Dedifferentiated amniotic fluid mesenchymal stem cell (primary cell): Measurements from ENCODE around the gene PTPRD.

Experiments used
- DNase-seq: peaks from one replicate; pipeline ENCODE4 v3.0.0-alpha.2; 2016; ENCODE audit errors: extremely low spot score

The PTPRD gene

GRCh38 chr9:9892217-9892616, 720.6 kb downstream of the PTPRD start:
- no peak for DNase-seq

- no peak for DNase-seq
These were observed 731.1 kb downstream of the PTPRD start for GRCh38 chr9:9881692-9882091.

DNA sequence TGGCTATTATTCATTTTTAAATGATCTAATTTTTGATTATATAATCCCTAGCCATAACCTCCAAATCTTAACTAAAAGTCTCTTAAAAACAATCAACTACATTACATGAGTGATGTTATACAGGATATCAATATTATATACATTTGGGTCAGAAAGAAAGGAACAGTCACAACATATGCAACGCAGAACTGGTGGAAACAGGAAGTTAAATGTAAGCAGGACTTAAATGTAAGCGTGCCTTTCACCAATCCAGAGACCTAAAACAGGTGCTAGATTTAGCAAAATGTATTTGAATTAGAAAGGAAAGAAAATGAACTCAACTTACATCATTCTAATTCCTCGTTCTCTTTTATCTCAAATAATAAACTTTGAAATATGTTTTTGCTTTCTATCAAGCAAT, 738.5 kb downstream of the PTPRD start:
- no peak for DNase-seq

- no peak for DNase-seq
These were observed 750.5 kb downstream of the PTPRD start for GRCh38 chr9:9862235-9862810.

- DNase-seq: no peak
These were observed 757.4 kb downstream of the PTPRD start for GRCh38 chr9:9855177-9856078.

GRCh38 chr9:9847750-9848149, 765.1 kb downstream of the PTPRD start:
- no peak for DNase-seq

- no peak for DNase-seq
These were observed 766.2 kb downstream of the PTPRD start for GRCh38 chr9:9846557-9846956.

DNA sequence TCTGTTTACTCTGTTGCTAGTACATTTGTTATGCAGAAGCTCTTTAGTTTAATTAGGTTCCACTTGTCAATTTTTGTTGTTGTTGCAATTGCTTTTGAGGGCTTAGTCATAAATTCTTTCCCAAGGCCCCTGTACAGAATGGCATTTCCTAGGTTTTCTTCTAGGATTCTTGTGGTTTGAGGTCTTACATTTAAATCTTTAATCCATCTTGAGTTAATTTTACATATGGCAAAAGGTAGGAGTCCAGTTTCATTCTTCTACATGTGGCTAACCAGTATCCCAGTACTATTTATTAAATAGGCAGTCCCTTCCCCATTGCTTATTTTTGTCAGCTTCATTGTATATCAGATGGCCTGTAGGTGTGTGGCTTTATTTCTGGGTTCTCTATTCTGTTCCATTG, 792.4 kb downstream of the PTPRD start:
- no peak for DNase-seq

GRCh38 chr9:9819886-9820285, 792.9 kb downstream of the PTPRD start:
- DNase-seq: no peak

- no peak for DNase-seq
These were observed 795.6 kb downstream of the PTPRD start for GRCh38 chr9:9817176-9817575.

- DNase-seq: no peak
These were observed 808.7 kb downstream of the PTPRD start for GRCh38 chr9:9804109-9804508.

- DNase-seq: no peak
These were observed 813.5 kb downstream of the PTPRD start for GRCh38 chr9:9799287-9799686.

DNA sequence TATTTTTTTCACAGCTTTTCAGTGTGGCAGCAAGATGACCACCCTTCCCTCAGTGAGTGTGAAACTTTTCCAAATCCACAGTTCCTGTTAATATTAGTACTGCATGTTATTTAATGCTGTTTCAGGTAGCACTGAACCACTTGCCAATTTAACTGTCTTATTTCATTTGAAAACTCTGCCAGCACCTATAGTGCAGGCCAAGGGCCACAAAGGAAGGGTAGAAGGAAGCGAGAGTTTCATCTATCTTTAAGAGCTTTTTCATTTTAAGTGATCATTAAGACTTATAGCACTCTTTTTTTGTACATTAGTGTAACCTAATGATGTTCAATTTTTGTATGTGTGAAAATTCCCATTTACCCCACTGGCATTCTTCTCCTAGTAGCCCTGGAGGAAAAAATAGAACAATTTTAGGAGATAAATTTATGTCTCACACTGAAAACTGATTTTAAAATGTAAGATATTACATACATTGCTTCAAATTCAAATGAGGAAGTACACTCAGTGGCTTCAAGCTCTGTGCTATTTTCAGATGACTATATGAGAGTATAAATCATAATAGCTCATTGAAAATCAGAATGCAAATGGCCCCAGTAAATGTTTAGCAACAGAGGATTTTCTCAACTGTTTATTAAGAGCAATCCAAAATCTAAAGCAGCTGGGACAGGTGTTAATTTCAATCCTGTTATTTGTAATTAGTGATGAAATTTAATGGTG, 820.5 kb downstream of the PTPRD start:
- DNase-seq: no peak

DNA sequence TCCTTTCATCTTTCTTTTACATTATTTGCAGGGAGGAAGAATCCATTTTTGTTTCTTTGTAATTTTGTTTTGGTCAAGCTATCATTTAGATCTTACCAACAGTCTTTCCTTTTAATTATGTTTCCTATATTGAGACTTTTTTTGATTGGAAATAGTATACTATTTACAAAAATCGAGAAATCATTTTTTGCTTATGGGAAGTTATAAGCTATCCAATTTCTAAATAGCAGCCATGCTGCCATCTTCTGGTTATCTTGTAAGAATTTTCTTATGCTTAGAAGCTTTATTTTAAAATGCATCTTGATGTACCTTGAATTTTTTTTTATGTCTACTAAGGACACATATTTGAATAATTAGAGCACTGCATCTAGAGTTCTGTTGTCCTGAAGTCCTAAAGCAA, 821.2 kb downstream of the PTPRD start:
- no peak for DNase-seq

DNA sequence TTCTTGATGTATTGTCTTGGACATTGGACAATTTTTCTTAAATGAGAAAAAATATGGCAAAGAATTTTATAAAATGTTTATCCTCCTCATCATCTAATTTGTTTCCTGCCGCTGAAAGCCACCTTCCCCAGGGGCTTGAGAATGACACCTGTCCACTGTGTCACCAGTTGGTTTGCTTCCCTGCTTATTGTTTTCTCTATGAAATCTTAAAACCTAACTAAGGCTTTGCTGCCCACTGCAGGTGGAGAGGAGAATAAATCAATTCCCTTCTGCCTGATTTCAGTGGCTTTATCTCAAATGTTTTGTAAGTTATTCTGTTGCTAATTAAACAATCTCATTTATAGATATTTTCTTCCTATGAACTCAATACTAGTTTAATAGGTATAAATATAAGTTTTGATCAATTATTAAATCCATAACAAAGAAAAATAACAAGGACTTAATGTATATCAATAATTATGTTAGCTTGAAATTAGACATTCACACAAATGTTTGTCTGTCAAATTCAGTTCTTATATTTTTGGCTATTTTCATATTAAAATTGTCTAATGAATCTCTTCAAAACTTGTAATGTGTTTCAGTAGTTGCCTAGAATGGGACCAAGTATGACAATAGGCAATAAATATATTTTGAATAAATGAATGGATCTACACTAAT, 822.5 kb downstream of the PTPRD start:
- DNase-seq: no peak

DNA sequence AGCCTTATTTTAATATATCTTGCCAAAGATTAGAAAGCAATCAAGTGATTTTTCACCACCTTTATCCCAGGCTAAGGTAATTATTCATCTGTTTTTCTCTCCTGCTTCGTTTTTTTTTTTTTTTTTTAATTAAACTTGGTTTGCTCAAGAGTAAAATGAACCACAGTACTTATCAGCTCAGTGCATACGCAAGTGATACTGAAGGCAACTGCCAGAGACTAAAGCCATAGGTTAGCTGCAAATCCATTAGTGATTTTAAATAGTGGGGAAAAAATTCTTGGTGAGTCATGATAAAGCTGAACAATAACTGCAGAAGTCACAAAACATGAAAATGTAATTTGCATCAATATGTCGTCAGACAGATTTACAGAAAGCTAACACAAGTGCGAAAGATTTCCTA, 829.1 kb downstream of the PTPRD start:
- DNase-seq: no peak

DNA sequence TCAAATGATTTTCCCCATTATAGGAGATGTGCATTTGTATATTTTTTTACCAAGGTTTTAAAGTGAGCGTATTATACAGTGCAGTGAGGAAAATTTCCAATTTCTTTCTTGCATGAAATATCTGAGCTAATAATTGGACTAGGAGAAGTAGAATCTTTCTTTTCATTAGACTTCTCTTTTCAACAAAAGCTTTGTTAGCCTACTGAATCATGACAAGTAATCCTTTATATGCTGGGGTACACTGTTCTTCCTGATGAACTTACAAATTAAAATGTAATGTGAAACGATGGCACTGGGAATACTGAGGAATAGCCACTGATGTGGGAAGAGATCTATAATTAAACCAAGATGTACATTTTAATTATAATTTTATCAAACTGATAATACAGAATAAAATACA, 829.6 kb downstream of the PTPRD start:
- no peak for DNase-seq

- no peak for DNase-seq
These were observed 834.5 kb downstream of the PTPRD start for GRCh38 chr9:9778293-9778692.

DNA sequence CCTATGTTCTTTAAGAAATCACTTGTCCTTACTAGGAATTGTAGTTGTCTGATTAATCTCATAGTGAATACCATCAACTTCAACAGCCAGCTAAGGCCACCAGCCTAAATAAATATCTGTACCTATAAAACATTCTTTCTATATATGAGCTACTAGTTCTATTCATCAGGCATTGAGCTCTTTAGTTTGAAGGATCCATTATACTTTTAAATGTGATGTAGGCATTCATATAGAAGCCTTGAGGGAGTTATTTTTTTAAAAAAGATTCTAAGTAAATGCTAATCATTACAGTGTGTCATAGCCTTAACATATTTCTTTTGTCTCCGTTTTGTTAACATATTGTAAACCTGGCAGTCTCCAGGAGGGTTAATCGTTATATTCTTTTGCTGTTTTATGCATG, 838.3 kb downstream of the PTPRD start:
- DNase-seq: no peak

DNA sequence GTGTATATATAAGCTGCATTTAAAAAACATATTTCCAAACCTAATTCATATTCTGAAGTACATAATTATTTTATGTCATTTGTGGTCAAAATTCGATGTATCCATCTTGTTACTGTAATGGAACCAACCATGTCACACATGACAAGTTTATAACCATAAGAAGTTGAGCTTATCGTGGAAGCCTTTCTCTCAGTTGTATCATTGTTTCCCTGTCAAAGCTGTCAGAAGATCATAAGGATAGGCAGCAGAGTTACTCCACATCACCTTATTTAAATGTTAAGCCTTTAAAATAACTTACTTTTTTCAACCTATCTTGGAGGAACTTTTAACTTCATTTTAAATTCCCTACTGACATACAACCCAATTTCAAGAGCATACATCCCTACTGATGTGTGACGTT, 841.5 kb downstream of the PTPRD start:
- DNase-seq: no peak

- no peak for DNase-seq
These were observed 848.0 kb downstream of the PTPRD start for GRCh38 chr9:9764821-9765220.

GRCh38 chr9:9754186-9754585, 858.6 kb downstream of the PTPRD start:
- DNase-seq: no peak
